ENCODE data around the gene FLNC. TPM values are rescaled to one million over a fixed set of nuclear protein-coding genes. Genes with fewer than 3 reads are reported as not detected.
A peak's percentile ranks its signal among the peaks of the same experiment; 100 is the strongest.

Gene FLNC
- total and polyA plus RNA-seq, 9 of the 15 experiments (the other 6 are each of a cell fraction or from before 2014, with no cell fraction given) = 0.90 to 155 (median 28.8) TPM

DNA sequence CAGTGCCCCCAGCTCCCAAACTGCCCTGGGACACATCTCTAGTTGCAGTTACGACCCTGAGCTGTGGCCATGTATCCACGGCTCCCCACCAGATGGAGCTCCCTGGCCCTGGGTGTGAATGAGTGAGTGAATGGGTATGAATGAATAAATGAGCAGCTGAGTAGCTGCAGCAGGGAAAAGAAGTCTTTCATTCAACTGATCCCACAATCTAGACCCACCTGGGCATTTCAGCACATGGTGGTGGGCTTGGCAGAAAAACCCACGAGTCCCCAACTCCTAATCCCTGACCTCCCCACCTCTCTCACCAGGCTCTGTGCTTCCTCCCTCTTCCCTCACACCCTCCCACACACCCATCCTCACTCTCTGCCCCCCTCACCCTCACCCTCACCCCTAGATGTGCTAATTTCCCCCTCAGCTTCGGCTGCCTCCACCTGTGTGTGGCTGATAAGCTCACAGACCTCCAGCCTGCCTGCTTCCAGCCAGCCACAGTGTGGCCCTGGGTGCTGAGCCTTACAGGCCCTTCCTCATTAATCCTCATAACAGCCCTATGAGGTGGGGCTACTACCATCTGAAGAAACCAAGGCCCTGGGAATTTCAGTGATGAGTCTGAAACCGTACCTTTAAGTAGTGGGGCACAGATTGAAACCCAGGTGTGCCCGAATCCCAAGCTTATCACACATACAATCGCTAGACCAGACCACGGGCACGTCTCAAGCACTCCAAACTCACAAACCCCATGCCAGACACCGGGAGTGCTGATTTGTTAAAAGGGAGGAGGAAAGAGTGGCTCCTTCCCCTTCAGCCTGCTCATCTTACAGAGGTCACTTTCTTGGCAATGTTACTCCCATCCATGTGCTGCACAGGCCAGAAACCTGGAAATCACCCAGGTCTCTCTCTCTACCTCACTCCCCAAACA, 30.2 kb downstream of the FLNC start (continued):
- TF ChIP-seq ZNF165 (CRISPR knock-in tag; IDR thresholded peaks at IDR 0.05; ENCODE audit: borderline replicate concordance) (no peak), HOXB6 (CRISPR knock-in tag; IDR thresholded peaks at IDR 0.05; ENCODE audit: borderline replicate concordance) (no peak), SRSF3 (IDR thresholded peaks at IDR 0.05; ENCODE audit: insufficient read depth, low read length) (no peak), PPARD (CRISPR knock-in tag; IDR thresholded peaks at IDR 0.05) (no peak), SIX5 (IDR thresholded peaks at IDR 0.05; ENCODE audit: borderline replicate concordance in 1 of 2, insufficient read depth in 1 of 2, low read depth in 1 of 2, low read length in 2 of 2) (no peak), SMARCB1 (IDR thresholded peaks at IDR 0.05; ENCODE audit: insufficient read length, low read depth) (no peak), ZNF12 (CRISPR knock-in tag; IDR thresholded peaks at IDR 0.05) (no peak), KDM1A (IDR thresholded peaks at IDR 0.05) (peak; percentile 93 to 94), TAF7 (tag; IDR thresholded peaks at IDR 0.05) (no peak), THRAP3 (IDR thresholded peaks at IDR 0.05; ENCODE audit: borderline replicate concordance) (no peak), CBFB (CRISPR knock-in tag; IDR thresholded peaks at IDR 0.05) (no peak), SIRT6 (IDR thresholded peaks at IDR 0.05; ENCODE audit: low read depth, low read length) (no peak), SRSF1 (IDR thresholded peaks at IDR 0.05; ENCODE audit: low read depth, low read length) (no peak), MTF1 (CRISPR knock-in tag; IDR thresholded peaks at IDR 0.05; ENCODE audit: borderline replicate concordance) (no peak)
- TF ChIP-seq, protein P1, sequence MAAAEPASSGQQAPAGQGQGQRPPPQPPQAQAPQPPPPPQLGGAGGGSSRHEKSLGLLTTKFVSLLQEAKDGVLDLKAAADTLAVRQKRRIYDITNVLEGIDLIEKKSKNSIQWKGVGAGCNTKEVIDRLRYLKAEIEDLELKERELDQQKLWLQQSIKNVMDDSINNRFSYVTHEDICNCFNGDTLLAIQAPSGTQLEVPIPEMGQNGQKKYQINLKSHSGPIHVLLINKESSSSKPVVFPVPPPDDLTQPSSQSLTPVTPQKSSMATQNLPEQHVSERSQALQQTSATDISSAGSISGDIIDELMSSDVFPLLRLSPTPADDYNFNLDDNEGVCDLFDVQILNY (CRISPR knock-in tag; IDR thresholded peaks at IDR 0.05) = no peak
- TF ChIP-seq, protein P2, sequence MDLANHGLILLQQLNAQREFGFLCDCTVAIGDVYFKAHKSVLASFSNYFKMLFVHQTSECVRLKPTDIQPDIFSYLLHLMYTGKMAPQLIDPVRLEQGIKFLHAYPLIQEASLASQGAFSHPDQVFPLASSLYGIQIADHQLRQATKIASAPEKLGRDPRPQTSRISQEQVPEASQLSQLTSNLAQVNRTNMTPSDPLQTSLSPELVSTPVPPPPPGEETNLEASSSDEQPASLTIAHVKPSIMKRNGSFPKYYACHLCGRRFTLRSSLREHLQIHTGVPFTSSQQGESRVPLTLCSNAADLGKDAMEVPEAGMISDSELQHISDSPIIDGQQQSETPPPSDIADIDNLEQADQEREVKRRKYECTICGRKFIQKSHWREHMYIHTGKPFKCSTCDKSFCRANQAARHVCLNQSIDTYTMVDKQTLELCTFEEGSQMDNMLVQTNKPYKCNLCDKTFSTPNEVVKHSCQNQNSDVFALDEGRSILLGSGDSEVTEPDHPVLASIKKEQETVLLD (IDR thresholded peaks at IDR 0.05) = peak; percentile 96
- TF ChIP-seq, protein P3, sequence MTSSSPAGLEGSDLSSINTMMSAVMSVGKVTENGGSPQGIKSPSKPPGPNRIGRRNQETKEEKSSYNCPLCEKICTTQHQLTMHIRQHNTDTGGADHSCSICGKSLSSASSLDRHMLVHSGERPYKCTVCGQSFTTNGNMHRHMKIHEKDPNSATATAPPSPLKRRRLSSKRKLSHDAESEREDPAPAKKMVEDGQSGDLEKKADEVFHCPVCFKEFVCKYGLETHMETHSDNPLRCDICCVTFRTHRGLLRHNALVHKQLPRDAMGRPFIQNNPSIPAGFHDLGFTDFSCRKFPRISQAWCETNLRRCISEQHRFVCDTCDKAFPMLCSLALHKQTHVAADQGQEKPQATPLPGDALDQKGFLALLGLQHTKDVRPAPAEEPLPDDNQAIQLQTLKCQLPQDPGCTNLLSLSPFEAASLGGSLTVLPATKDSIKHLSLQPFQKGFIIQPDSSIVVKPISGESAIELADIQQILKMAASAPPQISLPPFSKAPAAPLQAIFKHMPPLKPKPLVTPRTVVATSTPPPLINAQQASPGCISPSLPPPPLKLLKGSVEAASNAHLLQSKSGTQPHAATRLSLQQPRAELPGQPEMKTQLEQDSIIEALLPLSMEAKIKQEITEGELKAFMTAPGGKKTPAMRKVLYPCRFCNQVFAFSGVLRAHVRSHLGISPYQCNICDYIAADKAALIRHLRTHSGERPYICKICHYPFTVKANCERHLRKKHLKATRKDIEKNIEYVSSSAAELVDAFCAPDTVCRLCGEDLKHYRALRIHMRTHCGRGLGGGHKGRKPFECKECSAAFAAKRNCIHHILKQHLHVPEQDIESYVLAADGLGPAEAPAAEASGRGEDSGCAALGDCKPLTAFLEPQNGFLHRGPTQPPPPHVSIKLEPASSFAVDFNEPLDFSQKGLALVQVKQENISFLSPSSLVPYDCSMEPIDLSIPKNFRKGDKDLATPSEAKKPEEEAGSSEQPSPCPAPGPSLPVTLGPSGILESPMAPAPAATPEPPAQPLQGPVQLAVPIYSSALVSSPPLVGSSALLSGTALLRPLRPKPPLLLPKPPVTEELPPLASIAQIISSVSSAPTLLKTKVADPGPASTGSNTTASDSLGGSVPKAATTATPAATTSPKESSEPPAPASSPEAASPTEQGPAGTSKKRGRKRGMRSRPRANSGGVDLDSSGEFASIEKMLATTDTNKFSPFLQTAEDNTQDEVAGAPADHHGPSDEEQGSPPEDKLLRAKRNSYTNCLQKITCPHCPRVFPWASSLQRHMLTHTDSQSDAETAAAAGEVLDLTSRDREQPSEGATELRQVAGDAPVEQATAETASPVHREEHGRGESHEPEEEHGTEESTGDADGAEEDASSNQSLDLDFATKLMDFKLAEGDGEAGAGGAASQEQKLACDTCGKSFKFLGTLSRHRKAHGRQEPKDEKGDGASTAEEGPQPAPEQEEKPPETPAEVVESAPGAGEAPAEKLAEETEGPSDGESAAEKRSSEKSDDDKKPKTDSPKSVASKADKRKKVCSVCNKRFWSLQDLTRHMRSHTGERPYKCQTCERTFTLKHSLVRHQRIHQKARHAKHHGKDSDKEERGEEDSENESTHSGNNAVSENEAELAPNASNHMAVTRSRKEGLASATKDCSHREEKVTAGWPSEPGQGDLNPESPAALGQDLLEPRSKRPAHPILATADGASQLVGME (CRISPR knock-in tag; IDR thresholded peaks at IDR 0.05) = 0 out of 2 replicates have a peak, but pooled peaks have one; percentile 26
- TF ChIP-seq, protein P4, sequence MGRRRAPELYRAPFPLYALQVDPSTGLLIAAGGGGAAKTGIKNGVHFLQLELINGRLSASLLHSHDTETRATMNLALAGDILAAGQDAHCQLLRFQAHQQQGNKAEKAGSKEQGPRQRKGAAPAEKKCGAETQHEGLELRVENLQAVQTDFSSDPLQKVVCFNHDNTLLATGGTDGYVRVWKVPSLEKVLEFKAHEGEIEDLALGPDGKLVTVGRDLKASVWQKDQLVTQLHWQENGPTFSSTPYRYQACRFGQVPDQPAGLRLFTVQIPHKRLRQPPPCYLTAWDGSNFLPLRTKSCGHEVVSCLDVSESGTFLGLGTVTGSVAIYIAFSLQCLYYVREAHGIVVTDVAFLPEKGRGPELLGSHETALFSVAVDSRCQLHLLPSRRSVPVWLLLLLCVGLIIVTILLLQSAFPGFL (CRISPR knock-in tag; IDR thresholded peaks at IDR 0.05) = 0 out of 2 replicates have a peak, but pooled peaks have one; percentile 67
